Activated T-cell treated with anti-CD3 and anti-CD28 coated beads, Interleukin-2, amount 50 U/mL, for 48 hours (primary cell): ENCODE results near the gene TMEM79.
"Not testable (repeated sequence)": the region's sequence is repeated elsewhere in the genome, so short reads cannot be mapped to it uniquely, and the experiment has no call there.

Source experiments
- DNase-seq, 2 experiments: peaks; one replicate each; pipeline ENCODE4 v3.0.0-alpha.2; 2020

The TMEM79 gene

GRCh38 chr1:156310962-156311361 lies 26.8 kb downstream of the TMEM79 start:
- no peak for DNase-seq

DNA sequence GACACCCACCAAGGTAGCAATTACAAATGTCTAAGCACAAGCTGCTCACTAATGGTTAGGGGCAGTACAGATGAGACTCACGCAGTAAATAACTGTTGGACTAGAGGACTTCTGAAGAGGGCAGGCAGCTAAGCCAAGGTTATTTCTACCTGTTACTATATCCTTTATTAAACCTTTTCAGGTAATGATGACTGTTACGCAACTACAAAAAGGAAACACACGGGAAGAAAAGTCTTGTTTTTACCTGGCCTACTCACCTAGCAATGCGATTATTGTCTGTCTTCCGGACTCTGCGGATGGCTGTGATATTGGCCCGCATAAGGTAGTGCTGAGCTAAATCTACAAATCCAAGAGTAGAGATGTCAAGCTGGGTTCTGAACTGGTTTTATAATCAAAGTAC lies 32.8 kb downstream of the TMEM79 start:
- DNase-seq: no peak

DNA sequence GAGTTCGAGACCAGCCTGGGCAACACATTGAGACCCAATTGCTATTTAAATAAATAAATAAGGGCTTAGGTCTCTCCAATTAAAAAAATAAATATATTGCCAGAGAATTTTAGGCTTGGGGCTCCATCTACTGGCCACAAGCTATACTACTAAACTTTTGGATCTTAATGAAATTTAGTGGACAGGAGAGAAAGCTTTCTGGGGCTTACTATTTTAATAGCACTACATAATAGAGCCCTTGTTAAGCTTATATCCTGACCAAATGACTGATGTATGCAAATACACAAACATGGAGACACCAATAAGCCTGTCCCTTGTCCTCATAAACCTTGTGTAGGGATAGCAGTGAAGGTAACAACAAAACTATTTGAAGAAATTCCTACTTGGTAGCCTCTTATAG lies 35.5 kb downstream of the TMEM79 start:
- no peak for DNase-seq

GRCh38 chr1:156320560-156320959 lies 36.4 kb downstream of the TMEM79 start:
- DNase-seq: no peak

DNA sequence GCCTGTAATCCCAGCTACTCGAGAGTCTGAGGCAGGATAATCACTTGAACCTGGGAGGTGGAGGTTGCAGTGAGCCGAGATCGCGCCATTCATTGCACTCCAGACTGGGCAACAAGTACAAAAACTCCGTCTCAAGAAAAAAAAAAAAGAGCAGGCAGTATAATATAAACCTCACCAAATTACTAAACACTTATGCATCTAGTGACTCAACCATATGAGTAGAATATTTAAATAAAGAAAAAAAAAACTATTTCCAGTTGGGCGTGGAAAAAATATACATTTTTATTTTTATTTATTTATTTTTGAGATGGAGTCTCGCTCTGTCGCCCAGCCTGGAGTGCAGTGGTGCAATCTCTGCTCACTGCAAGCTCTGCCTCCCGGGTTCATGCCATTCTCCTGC lies 39.1 kb downstream of the TMEM79 start:
- not testable (repeated sequence) for DNase-seq

DNA sequence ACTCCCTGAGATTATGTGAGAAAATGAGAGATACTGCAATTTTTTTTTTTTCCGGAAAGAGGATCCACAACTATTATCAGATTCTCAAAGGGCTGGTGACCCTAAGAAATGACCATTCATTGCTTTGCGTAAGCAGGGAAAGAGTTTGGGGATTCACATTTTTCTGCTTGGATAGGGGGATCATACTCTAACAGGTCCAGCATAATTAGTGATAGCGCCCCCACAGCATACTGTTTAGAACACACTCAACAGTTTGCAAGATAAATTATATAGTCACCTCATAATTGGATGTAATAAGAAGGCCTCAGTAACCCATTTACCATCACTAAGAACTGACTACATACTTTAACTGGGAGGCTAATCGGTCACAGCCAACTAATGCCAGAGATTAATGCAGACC lies 52.1 kb downstream of the TMEM79 start:
- DNase-seq: no peak

- peak in 1 of 2 experiments; percentile 38 for DNase-seq
These were observed 53.1 kb downstream of the TMEM79 start for GRCh38 chr1:156337052-156337887.

DNA sequence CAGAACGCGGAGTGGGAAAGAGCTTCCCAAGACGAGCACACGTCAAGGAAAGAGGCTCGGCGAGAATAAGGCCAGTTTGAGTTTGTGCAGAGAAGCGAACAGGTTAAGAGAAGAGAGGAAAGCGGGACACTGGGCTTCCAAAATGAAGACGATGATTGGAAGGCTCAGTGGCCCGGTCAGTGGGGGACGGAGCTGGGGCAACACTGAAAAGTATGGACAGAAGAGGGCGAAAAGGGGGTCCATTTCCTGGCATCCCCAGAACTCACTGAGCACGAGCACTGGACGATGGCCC lies 53.7 kb downstream of the TMEM79 start:
- DNase-seq: no peak

DNA sequence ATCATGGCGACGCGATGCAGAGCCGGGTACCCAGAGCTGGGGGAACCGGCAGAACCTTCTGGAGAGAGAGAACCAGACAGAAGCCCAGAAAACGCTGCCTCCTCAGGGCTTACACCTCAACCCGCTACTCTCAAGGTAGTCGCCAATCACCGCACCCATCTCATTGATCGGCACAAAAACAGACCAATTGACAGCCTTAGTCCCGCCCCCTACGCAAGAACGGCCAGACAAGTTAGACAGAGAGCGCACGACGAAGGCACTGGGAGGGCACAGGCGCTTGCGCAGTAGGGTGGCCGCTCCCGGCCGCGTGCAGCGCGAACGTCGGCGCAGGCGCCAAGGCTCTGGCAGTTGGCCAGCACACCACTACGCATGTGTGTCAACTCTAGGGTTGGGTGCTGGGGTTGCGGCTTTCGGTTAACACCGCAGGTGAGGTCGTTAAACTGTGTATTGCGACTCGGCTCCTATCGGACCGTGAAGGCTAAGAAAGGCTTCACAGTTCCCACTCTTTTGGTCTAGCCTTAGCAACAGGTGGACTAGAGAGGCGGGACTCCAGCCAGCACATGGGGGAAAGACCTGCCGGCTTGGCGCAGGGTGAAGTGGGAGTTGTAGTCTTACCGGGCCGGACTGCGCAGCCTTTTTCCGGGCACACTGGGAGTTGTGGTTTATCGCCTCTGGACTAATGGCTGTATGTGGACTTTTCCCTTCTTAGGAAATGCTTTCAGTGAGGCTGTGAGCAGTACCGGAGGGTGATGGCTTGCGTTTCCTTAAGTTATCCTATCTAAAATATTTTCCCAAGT lies 54.3 kb downstream of the TMEM79 start, which contains the start of the genes CCT3 and TSACC:
TSS of gene CCT3 (minus strand) at position 113 of the 797 bp plus-strand sequence. CDS start at position 5, 108 bp downstream.
TSS of gene TSACC (plus strand) at position 347 of the 797 bp plus-strand sequence. CDS start 1,232 bp downstream, outside the sequence.
- DNase-seq: peak; percentile 99 to 100
